Measurements from ENCODE around the gene FRMD4A.

Gene FRMD4A

GRCh38 chr10:14282276-14282675, 48.4 kb downstream of the FRMD4A start:
- POLR2A ChIA-PET = no interaction called here
- no peak for DNase-seq (ENCODE audit: extremely low spot score)
- CTCF ChIA-PET = interaction anchor here (0.6 kb wide), 1 partner anchor 205 kb away, joined by 4 read pairs; no protein-coding TSS in a partner anchor
- TF ChIP-seq ZNF384 (IDR thresholded peaks at IDR 0.05) (no peak), L3MBTL2 (conservative IDR thresholded peaks at IDR 0.05) (no peak), NFRKB (IDR thresholded peaks at IDR 0.05) (no peak), HDGF (IDR thresholded peaks at IDR 0.05; ENCODE audit: borderline replicate concordance) (no peak), CTBP1 (IDR thresholded peaks at IDR 0.05; ENCODE audit: borderline replicate concordance) (no peak), SUZ12 (IDR thresholded peaks at IDR 0.05) (no peak), ELF4 (IDR thresholded peaks at IDR 0.05) (no peak), ARNT (IDR thresholded peaks at IDR 0.05) (no peak), PKNOX1 (IDR thresholded peaks at IDR 0.05) (no peak), TARDBP (IDR thresholded peaks at IDR 0.05) (no peak)

- ChIA-PET CTCF (no interaction called here), POLR2A (no interaction called here)
- TF ChIP-seq HDGF (IDR thresholded peaks at IDR 0.05; ENCODE audit: borderline replicate concordance) (no peak), SP1 (IDR thresholded peaks at IDR 0.05) (no peak), LEF1 (IDR thresholded peaks at IDR 0.05; ENCODE audit: borderline replicate concordance) (no peak), ARNT (IDR thresholded peaks at IDR 0.05) (no peak), CTBP1 (IDR thresholded peaks at IDR 0.05; ENCODE audit: borderline replicate concordance) (no peak), NFRKB (IDR thresholded peaks at IDR 0.05) (no peak), FOXA1 (IDR thresholded peaks at IDR 0.05) (no peak)
- DNase-seq (ENCODE audit: extremely low spot score) = no peak
Measured at GRCh38 chr10:14278533-14278932, 52.2 kb downstream of the FRMD4A start.

DNA sequence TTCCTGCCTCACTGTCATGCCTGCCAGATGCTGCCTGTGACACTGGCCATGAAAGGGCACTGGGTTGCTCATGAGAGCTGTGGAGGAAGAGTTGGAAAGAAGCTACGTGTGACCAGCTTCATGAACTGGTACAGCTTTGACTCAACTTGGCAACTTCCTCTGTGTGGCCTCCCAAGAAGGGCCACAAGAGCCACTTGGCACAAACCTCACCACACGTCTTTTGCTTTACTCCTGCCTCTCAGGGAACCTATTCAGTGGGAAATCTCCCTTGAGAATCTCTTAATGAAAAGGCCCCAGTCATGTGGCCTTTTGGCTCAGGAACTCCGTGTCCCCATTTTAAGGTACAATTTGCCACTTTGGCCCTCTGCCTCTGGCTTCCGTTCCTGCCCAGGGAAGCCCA, 54.5 kb downstream of the FRMD4A start:
- no peak for TF ChIP-seq HDGF (IDR thresholded peaks at IDR 0.05; ENCODE audit: borderline replicate concordance)
- no peak for TF ChIP-seq NFRKB (IDR thresholded peaks at IDR 0.05)
- TF ChIP-seq LEF1 (IDR thresholded peaks at IDR 0.05; ENCODE audit: borderline replicate concordance) = no peak
- TF ChIP-seq SP1 (IDR thresholded peaks at IDR 0.05) = no peak
- no peak for TF ChIP-seq FOXM1 (IDR thresholded peaks at IDR 0.05; ENCODE audit: borderline replicate concordance)
- TF ChIP-seq ARNT (IDR thresholded peaks at IDR 0.05) = no peak
- no peak for TF ChIP-seq ZNF384 (IDR thresholded peaks at IDR 0.05)
- no peak for TF ChIP-seq SUZ12 (IDR thresholded peaks at IDR 0.05)
- no peak for TF ChIP-seq PKNOX1 (IDR thresholded peaks at IDR 0.05)
- TF ChIP-seq FOXK2 (IDR thresholded peaks at IDR 0.05) = no peak
- no peak for TF ChIP-seq BHLHE40 (IDR thresholded peaks at IDR 0.05; ENCODE audit: borderline replicate concordance)
- no peak for TF ChIP-seq FOXA1 (IDR thresholded peaks at IDR 0.05)
- TF ChIP-seq TARDBP (IDR thresholded peaks at IDR 0.05) = no peak
- no peak for TF ChIP-seq L3MBTL2 (conservative IDR thresholded peaks at IDR 0.05)
- no peak for TF ChIP-seq CTBP1 (IDR thresholded peaks at IDR 0.05; ENCODE audit: borderline replicate concordance)
- TF ChIP-seq ELF4 (IDR thresholded peaks at IDR 0.05) = no peak
- no peak for DNase-seq (ENCODE audit: extremely low spot score)
- CTCF ChIA-PET = no interaction called here
- POLR2A ChIA-PET = no interaction called here

DNA sequence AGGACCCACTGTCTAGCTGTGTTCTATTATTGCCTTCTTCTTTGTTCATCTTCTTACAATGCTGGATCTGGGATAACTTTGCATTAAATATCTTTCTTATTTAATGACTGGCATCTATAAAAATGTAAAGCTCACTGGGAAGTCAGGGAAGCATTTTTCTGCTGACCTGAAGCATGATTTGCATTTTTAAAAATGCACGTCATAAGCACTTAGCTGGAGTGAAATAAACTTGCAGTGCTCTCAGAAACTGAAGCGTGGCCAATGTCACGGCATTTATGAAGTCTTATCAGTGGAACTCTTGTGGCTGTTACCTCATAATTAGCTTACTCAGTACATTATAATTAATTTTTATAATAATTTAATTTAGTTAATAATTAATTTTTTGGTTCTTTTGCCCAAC, 59.1 kb downstream of the FRMD4A start:
- ChIA-PET CTCF (no interaction called here), POLR2A (interaction anchor here (0.6 kb wide), 1 partner anchor 9 kb away, joined by 3 read pairs; no protein-coding TSS in a partner anchor)
- TF ChIP-seq PKNOX1 (IDR thresholded peaks at IDR 0.05) (no peak), SP1 (IDR thresholded peaks at IDR 0.05) (no peak), FOXA1 (IDR thresholded peaks at IDR 0.05) (no peak), ZNF384 (IDR thresholded peaks at IDR 0.05) (no peak), ARNT (IDR thresholded peaks at IDR 0.05) (no peak), SUZ12 (IDR thresholded peaks at IDR 0.05) (no peak), LEF1 (IDR thresholded peaks at IDR 0.05; ENCODE audit: borderline replicate concordance) (no peak), L3MBTL2 (conservative IDR thresholded peaks at IDR 0.05) (no peak), ELF4 (IDR thresholded peaks at IDR 0.05) (no peak)
- DNase-seq (ENCODE audit: extremely low spot score) = no peak

DNA sequence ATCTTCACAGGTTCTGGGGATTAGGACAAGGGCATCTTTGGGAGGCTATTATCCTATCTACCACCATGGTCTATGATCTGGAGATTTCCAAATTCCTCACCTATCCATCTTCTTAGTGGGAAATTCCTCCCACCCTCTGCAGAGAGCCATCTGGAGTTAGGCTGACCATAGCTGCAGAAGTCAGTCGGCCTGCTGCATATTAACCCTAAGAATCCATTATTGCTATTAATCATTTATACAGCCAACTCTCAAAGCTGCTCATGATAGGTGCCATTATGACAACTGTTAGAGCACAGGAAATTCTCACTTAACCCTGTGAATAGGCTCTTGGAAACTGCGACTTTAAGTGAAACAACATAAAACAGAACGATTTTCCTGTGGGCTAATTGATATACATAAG, 60.4 kb downstream of the FRMD4A start:
- DNase-seq (ENCODE audit: extremely low spot score) = no peak
- TF ChIP-seq BHLHE40 (IDR thresholded peaks at IDR 0.05; ENCODE audit: borderline replicate concordance) = no peak
- no peak for TF ChIP-seq FOXM1 (IDR thresholded peaks at IDR 0.05; ENCODE audit: borderline replicate concordance)
- no peak for TF ChIP-seq CTBP1 (IDR thresholded peaks at IDR 0.05; ENCODE audit: borderline replicate concordance)
- no peak for TF ChIP-seq HDGF (IDR thresholded peaks at IDR 0.05; ENCODE audit: borderline replicate concordance)
- no peak for TF ChIP-seq ZNF384 (IDR thresholded peaks at IDR 0.05)
- TF ChIP-seq TARDBP (IDR thresholded peaks at IDR 0.05) = no peak
- no peak for TF ChIP-seq NFRKB (IDR thresholded peaks at IDR 0.05)
- TF ChIP-seq L3MBTL2 (conservative IDR thresholded peaks at IDR 0.05) = no peak
- no peak for TF ChIP-seq ELF4 (IDR thresholded peaks at IDR 0.05)
- TF ChIP-seq SUZ12 (IDR thresholded peaks at IDR 0.05) = no peak
- no peak for TF ChIP-seq ARNT (IDR thresholded peaks at IDR 0.05)
- no peak for TF ChIP-seq FOXA1 (IDR thresholded peaks at IDR 0.05)
- TF ChIP-seq SP1 (IDR thresholded peaks at IDR 0.05) = no peak
- no peak for TF ChIP-seq LEF1 (IDR thresholded peaks at IDR 0.05; ENCODE audit: borderline replicate concordance)
- no peak for TF ChIP-seq PKNOX1 (IDR thresholded peaks at IDR 0.05)
- no peak for TF ChIP-seq FOXK2 (IDR thresholded peaks at IDR 0.05)
- ChIA-PET POLR2A (no interaction called here), CTCF (no interaction called here)

- ChIA-PET POLR2A (no interaction called here), CTCF (no interaction called here)
- DNase-seq (ENCODE audit: extremely low spot score) = no peak
- TF ChIP-seq FOXK2 (IDR thresholded peaks at IDR 0.05) = no peak
- no peak for TF ChIP-seq NFRKB (IDR thresholded peaks at IDR 0.05)
- TF ChIP-seq ARNT (IDR thresholded peaks at IDR 0.05) = no peak
- no peak for TF ChIP-seq LEF1 (IDR thresholded peaks at IDR 0.05; ENCODE audit: borderline replicate concordance)
- no peak for TF ChIP-seq SP1 (IDR thresholded peaks at IDR 0.05)
- no peak for TF ChIP-seq PKNOX1 (IDR thresholded peaks at IDR 0.05)
- TF ChIP-seq ZNF384 (IDR thresholded peaks at IDR 0.05) = no peak
- TF ChIP-seq CTBP1 (IDR thresholded peaks at IDR 0.05; ENCODE audit: borderline replicate concordance) = no peak
- TF ChIP-seq HDGF (IDR thresholded peaks at IDR 0.05; ENCODE audit: borderline replicate concordance) = no peak
Measured at GRCh38 chr10:14265709-14266108, 65.0 kb downstream of the FRMD4A start.
